ENCODE measurements around the gene TMEM132C. TPM values are rescaled to one million over a fixed set of nuclear protein-coding genes. Genes with fewer than 3 reads are reported as not detected.

TMEM132C gene
- total and polyA plus RNA-seq, 3 donors from 2014 or later = 2.9 to 5.5 (median 3.3) TPM

- Histone ChIP-seq H3K36me3 (ENCODE audit: low read depth, missing control alignments) (no peaks in the 10 kb centered on the region), H3K4me1 (no peaks in the 10 kb centered on the region), H3K4me3 (no peak overlapping the region), H3K27ac (no peak overlapping the region), H3K27me3 (no peaks in the 10 kb centered on the region), H3K9me3 (no peaks in the 10 kb centered on the region)
- TF ChIP-seq POLR2A (IDR thresholded peaks at IDR 0.05) = no peak
- DNase-seq = no peak
- intact Hi-C loops (cut with DNase I; ENCODE audit: low total_unique reads) = no loop called here
- WGBS, 2 donors = 64 to 67% methylated on average over 12 of the region's 12 CpGs
Observed at GRCh38 chr12:128554546-128555304, 287.8 kb downstream of the TMEM132C start.

- Histone ChIP-seq H3K36me3 (ENCODE audit: low read depth, missing control alignments) (no peaks in the 10 kb centered on the region), H3K4me1 (no peaks in the 10 kb centered on the region), H3K9me3 (no peaks in the 10 kb centered on the region), H3K27me3 (no peaks in the 10 kb centered on the region), H3K27ac (no peak overlapping the region), H3K4me3 (no peak overlapping the region)
- WGBS, 2 donors = 73 to 87% methylated on average over 1 of the region's 1 CpG
- no peak for DNase-seq
- intact Hi-C loops (cut with DNase I; ENCODE audit: low total_unique reads) = no loop called here
- TF ChIP-seq POLR2A (IDR thresholded peaks at IDR 0.05) = no peak
- TF ChIP-seq CTCF (IDR thresholded peaks at IDR 0.05) = no peak
Observed at GRCh38 chr12:128557231-128557630, 290.3 kb downstream of the TMEM132C start.

GRCh38 chr12:128564956-128565355 is 298.0 kb downstream of the TMEM132C start:
- WGBS, 2 donors = 89 to 92% methylated on average over 3 of the region's 3 CpGs
- Histone ChIP-seq H3K4me3 (no peak overlapping the region), H3K9me3 (no peaks in the 10 kb centered on the region), H3K36me3 (ENCODE audit: low read depth, missing control alignments) (no peaks in the 10 kb centered on the region), H3K4me1 (no peaks in the 10 kb centered on the region), H3K27ac (no peak overlapping the region), H3K27me3 (no peaks in the 10 kb centered on the region)
- TF ChIP-seq POLR2A (IDR thresholded peaks at IDR 0.05) (no peak), CTCF (IDR thresholded peaks at IDR 0.05) (no peak)
- DNase-seq = no peak
- intact Hi-C loops (cut with DNase I; ENCODE audit: low total_unique reads) = no loop called here

GRCh38 chr12:128567730-128568129 is 300.8 kb downstream of the TMEM132C start:
- Histone ChIP-seq H3K4me1 (no peaks in the 10 kb centered on the region), H3K27me3 (no peaks in the 10 kb centered on the region), H3K27ac (no peak overlapping the region), H3K9me3 (no peaks in the 10 kb centered on the region), H3K36me3 (ENCODE audit: low read depth, missing control alignments) (no peaks in the 10 kb centered on the region), H3K4me3 (no peak overlapping the region)
- intact Hi-C loops (cut with DNase I; ENCODE audit: low total_unique reads) = no loop called here
- 75 to 81% methylated on average over 3 to 7 of the region's 7 CpGs for WGBS, 2 donors
- no peak for DNase-seq
- TF ChIP-seq CTCF (IDR thresholded peaks at IDR 0.05) = no peak
- TF ChIP-seq POLR2A (IDR thresholded peaks at IDR 0.05) = no peak

GRCh38 chr12:128570191-128571065 is 303.5 kb downstream of the TMEM132C start:
- Histone ChIP-seq H3K36me3 (ENCODE audit: low read depth, missing control alignments) (no peaks in the 10 kb centered on the region), H3K27me3 (no peaks in the 10 kb centered on the region), H3K4me1 (no peaks in the 10 kb centered on the region), H3K4me3 (no peak overlapping the region), H3K9me3 (no peaks in the 10 kb centered on the region), H3K27ac (no peak overlapping the region)
- TF ChIP-seq CTCF (IDR thresholded peaks at IDR 0.05) (no peak), POLR2A (IDR thresholded peaks at IDR 0.05) (no peak)
- intact Hi-C loops (cut with DNase I; ENCODE audit: low total_unique reads) = no loop called here
- WGBS, 2 donors = 68 to 76% methylated on average over 11 of the region's 11 CpGs
- DNase-seq = no peak
